A549 (cell line): Measurements from ENCODE around the gene MMP24. TPM values are rescaled to one million over a fixed set of nuclear protein-coding genes. Genes with fewer than 3 reads are reported as not detected.
A peak's percentile ranks its signal among the peaks of the same experiment; 100 is the strongest.

ENCODE experiments used
- ATAC-seq, 2 experiments: fragments of 200-7000 bp in 1 of 2; fragments of >200 bp in 1 of 2; cut with Nextera tagmentation in 1 of 2; cut with Tn5 transposase in 1 of 2; 3 replicates each; pipeline versions ENCODE4 v1.8.0 to v1.9.1; 2018 to 2020; ENCODE audit warnings: mild to moderate bottlenecking in 1 of 2, moderate library complexity in 1 of 2
- CTCF ChIA-PET: fragments of 300-600 bp; sonication (Branson Sonifier 250); formaldehyde crosslinking; extraction: SDS; loops from one replicate; lab custom pipeline; 2021; ENCODE audit warnings: antibody characterized with exemption, inconsistent platforms; lab: Yijun Ruan, JAX
- POLR2A ChIA-PET: fragments of 350-600 bp; formaldehyde crosslinking; extraction: SDS; loops from one replicate; lab custom pipeline; 2021; ENCODE audit warnings: antibody characterized with exemption, inconsistent platforms; lab: Yijun Ruan, JAX
- DNase-seq, 2 experiments: peaks; one replicate each; pipeline versions ENCODE4 v3.0.0 to v3.0.0-alpha.2; 2011 to 2016; ENCODE audit warnings: low read depth in 1 of 2, low spot score in 1 of 2
- FAIRE-seq: peaks from 2 replicates; lab custom pipeline; 2011; peaks lifted over from hg19 to GRCh38; lab: Jason Lieb, UNC
- H3K27ac ChIP-seq, 2 experiments: fragments of >200 bp; sonication (Bioruptor Twin); formaldehyde crosslinking; 3 replicates each; pipeline ENCODE4 v1.5.1; 2016 to 2017
- H3K4me1 ChIP-seq: fragments of >200 bp; sonication (Bioruptor Twin); formaldehyde crosslinking; 3 replicates; pipeline ENCODE4 v1.6.1; 2016
- H3K4me2 ChIP-seq: fragments of >200 bp; sonication (Bioruptor Twin); formaldehyde crosslinking; 3 replicates; pipeline ENCODE4 v1.6.1; 2016
- H3K4me3 ChIP-seq: fragments of >200 bp; sonication (Bioruptor Twin); formaldehyde crosslinking; 3 replicates; pipeline ENCODE4 v1.5.1; 2016
- H3K9me3 ChIP-seq: fragments of >200 bp; sonication (Bioruptor Twin); formaldehyde crosslinking; 3 replicates; pipeline ENCODE4 v1.6.1; 2016
- CBX2 ChIP-seq: fragments of 200-600 bp; sonication (generic); IDR thresholded peaks from 2 replicates; pipeline ENCODE4 v1.6.1; 2016; ENCODE audit warnings: low read depth, mild to moderate bottlenecking, borderline replicate concordance
- CBX8 ChIP-seq: fragments of 200-600 bp; sonication (generic); IDR thresholded peaks from 2 replicates; pipeline ENCODE4 v1.6.1; 2016
- CHD4 ChIP-seq: fragments of 200-600 bp; sonication (generic); IDR thresholded peaks from 2 replicates; pipeline ENCODE4 v1.6.1; 2016; ENCODE audit warnings: antibody characterized with exemption, mild to moderate bottlenecking, borderline replicate concordance
- EHF ChIP-seq: fragments of 250-450 bp; sonication (Bioruptor Pico); IDR thresholded peaks from 2 replicates; pipeline ENCODE4 v1.5.0; 2020; ENCODE audit warnings: mild to moderate bottlenecking
- ESRRA ChIP-seq: fragments of 150-350 bp; IDR thresholded peaks from 2 replicates; pipeline ENCODE4 v1.6.1; 2014; ENCODE audit warnings: mild to moderate bottlenecking, low read length, borderline replicate concordance
- JUN ChIP-seq, 2 experiments: fragments of >200 bp; sonication (Bioruptor Twin); formaldehyde crosslinking; IDR thresholded peaks; 2 replicates in 1 of 2; 3 replicates in 1 of 2; pipeline ENCODE4 v1.6.1; 2016 to 2017
- KDM1A ChIP-seq: fragments of 200-600 bp; sonication (generic); IDR thresholded peaks from 2 replicates; pipeline ENCODE4 v1.6.1; 2016; ENCODE audit warnings: low read depth, mild to moderate bottlenecking
- KDM5A ChIP-seq: fragments of 200-600 bp; sonication (generic); IDR thresholded peaks from 2 replicates; pipeline ENCODE4 v1.6.1; 2016; ENCODE audit warnings: antibody characterized with exemption, mild to moderate bottlenecking
- MYC ChIP-seq: IDR thresholded peaks from 2 replicates; pipeline ENCODE4 v1.6.1; 2012; ENCODE audit warnings: mild to moderate bottlenecking, inconsistent platforms, low read length, improper control_type of control experiment, borderline replicate concordance
- NR3C1 ChIP-seq: fragments of >200 bp; sonication (Bioruptor Twin); formaldehyde crosslinking; IDR thresholded peaks from 3 replicates; pipeline ENCODE4 v1.6.1; 2017
- POLR2AphosphoS2 ChIP-seq: conservative IDR thresholded peaks from 2 replicates; pipeline ENCODE4 v1.6.1; 2012; ENCODE audit warnings: low read length, improper control_type of control experiment, inconsistent platforms
- RARB ChIP-seq: fragments of 250-450 bp; sonication (Bioruptor Pico); IDR thresholded peaks from 2 replicates; pipeline ENCODE4 v1.8.0; 2021; ENCODE audit warnings: mild to moderate bottlenecking, moderate library complexity
- SREBF2 ChIP-seq: fragments of 450-650 bp; IDR thresholded peaks from 2 replicates; pipeline ENCODE4 v1.6.1; 2014; ENCODE audit warnings: mild to moderate bottlenecking, moderate library complexity
- ZC3H11A ChIP-seq: fragments of 450-650 bp; IDR thresholded peaks from 2 replicates; pipeline ENCODE4 v1.6.1; 2014; ENCODE audit warnings: antibody characterized with exemption, mild to moderate bottlenecking
- WGBS: methylation state at CpG from one replicate; pipeline ENCODE4 v1.1.6; 2017; ENCODE audit errors: missing lambda C conversion rate; 5-methylcytosine and 5-hydroxymethylcytosine counted together
- polyA plus RNA-seq, 4 experiments: library from polyadenylated mRNA; depleted of rRNA in 3 of 4; stranded (reverse); fragments of >200 nt; fragmentation: RNase III in 1 of 4; extraction: RNeasy Plus Mini Kit Qiagen cat#74134 plus additional on column Dnase treatment in 1 of 4; gene quantifications; 2 replicates in 3 of 4; 3 replicates in 1 of 4; pipeline ENCODE4 v1.2.3, GENCODE V29; 2011 to 2017
- TF ChIP-seq, protein P1 (sequence below): IDR thresholded peaks from 2 replicates; pipeline ENCODE4 v1.6.1; 2012; ENCODE audit warnings: low read depth, borderline replicate concordance
- TF ChIP-seq, protein P2 (sequence below): fragments of 450-650 bp; IDR thresholded peaks from 2 replicates; pipeline ENCODE4 v1.6.1; 2014; ENCODE audit warnings: antibody characterized with exemption
- TF ChIP-seq, protein P3 (sequence below): fragments of >200 bp; sonication (Bioruptor Twin); formaldehyde crosslinking; IDR thresholded peaks from 3 replicates; pipeline ENCODE4 v1.6.1; 2016
- TF ChIP-seq, protein P4 (sequence below): fragments of 250-450 bp; sonication (Bioruptor Pico); IDR thresholded peaks from 2 replicates; pipeline ENCODE4 v1.5.0; 2021; ENCODE audit warnings: mild to moderate bottlenecking, moderate library complexity, borderline replicate concordance
- TF ChIP-seq, protein P5 (sequence below): fragments of 200-600 bp; sonication (generic); IDR thresholded peaks from 2 replicates; pipeline ENCODE4 v1.6.1; 2016; ENCODE audit warnings: antibody characterized with exemption, mild to moderate bottlenecking, moderate library complexity

The MMP24 gene
- polyA plus RNA-seq, 2 of the 4 experiments (the other 2 are of a cell fraction): 21.3 to 33.3 TPM

DNA sequence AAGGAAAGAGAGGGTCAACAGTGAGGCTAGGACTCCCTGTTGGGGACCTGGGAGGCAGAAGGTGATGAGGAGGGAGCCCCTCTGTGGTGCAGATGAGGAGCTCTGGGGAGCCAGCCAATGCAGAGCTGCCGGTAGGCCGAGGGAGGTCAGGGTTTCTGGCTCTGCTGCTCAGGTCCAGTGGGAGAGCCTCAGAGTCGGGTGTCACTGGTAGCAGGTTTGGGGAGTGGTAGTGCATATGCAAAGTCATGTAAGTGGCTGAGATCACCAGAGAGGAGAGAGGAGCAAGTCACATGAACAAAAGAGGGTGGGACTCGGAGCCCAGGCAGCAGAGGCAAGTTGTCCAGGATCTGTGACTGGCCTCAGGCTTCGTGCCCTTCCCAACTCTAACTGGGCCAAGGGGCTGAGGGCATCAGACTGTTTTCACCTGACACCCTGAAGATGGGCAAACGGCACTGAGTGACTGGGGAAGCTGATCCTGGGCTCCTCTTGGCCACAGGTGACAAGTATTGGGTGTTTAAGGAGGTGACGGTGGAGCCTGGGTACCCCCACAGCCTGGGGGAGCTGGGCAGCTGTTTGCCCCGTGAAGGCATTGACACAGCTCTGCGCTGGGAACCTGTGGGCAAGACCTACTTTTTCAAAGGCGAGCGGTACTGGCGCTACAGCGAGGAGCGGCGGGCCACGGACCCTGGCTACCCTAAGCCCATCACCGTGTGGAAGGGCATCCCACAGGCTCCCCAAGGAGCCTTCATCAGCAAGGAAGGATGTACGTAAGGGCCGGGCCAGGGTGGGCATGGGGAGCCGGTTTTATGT, 44.8 kb downstream of the MMP24 start:
- ATAC-seq (no peak), FAIRE-seq (no peak), DNase-seq (no peak)
- no peak overlapping the region for H3K4me2 ChIP-seq
- peak overlapping the region; percentile 24 to 97; a peak in 3 of 6 replicates for H3K27ac ChIP-seq
- no peaks in the 10 kb centered on the region for H3K9me3 ChIP-seq
- ChIA-PET CTCF (interaction anchor here (0.6 to 15.8 kb wide), 8 partner anchors 11 to 438 kb away, joined by 3 to 333 read pairs (median 37); partner anchors contain the start of genes ACSS2, EDEM2, EIF6 and GGT7), POLR2A (no interaction called here)
- no peak overlapping the region for H3K4me3 ChIP-seq
- no peak for TF ChIP-seq POLR2AphosphoS2
- TF ChIP-seq CHD4: no peak
- no peak for TF ChIP-seq RARB (CRISPR knock-in tag)
- TF ChIP-seq, protein P1, sequence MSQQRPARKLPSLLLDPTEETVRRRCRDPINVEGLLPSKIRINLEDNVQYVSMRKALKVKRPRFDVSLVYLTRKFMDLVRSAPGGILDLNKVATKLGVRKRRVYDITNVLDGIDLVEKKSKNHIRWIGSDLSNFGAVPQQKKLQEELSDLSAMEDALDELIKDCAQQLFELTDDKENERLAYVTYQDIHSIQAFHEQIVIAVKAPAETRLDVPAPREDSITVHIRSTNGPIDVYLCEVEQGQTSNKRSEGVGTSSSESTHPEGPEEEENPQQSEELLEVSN: no peak
- no peak for TF ChIP-seq NR3C1
- TF ChIP-seq, protein P2, sequence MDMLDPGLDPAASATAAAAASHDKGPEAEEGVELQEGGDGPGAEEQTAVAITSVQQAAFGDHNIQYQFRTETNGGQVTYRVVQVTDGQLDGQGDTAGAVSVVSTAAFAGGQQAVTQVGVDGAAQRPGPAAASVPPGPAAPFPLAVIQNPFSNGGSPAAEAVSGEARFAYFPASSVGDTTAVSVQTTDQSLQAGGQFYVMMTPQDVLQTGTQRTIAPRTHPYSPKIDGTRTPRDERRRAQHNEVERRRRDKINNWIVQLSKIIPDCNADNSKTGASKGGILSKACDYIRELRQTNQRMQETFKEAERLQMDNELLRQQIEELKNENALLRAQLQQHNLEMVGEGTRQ: no peak
- TF ChIP-seq SREBF2: no peak
- TF ChIP-seq, protein P3, sequence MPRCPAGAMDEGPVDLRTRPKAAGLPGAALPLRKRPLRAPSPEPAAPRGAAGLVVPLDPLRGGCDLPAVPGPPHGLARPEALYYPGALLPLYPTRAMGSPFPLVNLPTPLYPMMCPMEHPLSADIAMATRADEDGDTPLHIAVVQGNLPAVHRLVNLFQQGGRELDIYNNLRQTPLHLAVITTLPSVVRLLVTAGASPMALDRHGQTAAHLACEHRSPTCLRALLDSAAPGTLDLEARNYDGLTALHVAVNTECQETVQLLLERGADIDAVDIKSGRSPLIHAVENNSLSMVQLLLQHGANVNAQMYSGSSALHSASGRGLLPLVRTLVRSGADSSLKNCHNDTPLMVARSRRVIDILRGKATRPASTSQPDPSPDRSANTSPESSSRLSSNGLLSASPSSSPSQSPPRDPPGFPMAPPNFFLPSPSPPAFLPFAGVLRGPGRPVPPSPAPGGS: no peak
- TF ChIP-seq, protein P4, sequence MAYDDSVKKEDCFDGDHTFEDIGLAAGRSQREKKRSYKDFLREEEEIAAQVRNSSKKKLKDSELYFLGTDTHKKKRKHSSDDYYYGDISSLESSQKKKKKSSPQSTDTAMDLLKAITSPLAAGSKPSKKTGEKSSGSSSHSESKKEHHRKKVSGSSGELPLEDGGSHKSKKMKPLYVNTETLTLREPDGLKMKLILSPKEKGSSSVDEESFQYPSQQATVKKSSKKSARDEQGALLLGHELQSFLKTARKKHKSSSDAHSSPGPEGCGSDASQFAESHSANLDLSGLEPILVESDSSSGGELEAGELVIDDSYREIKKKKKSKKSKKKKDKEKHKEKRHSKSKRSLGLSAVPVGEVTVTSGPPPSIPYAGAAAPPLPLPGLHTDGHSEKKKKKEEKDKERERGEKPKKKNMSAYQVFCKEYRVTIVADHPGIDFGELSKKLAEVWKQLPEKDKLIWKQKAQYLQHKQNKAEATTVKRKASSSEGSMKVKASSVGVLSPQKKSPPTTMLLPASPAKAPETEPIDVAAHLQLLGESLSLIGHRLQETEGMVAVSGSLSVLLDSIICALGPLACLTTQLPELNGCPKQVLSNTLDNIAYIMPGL: no peak
- TF ChIP-seq JUN (IDR thresholded peaks at IDR 0.05): no peak
- WGBS: 92% methylated on average over 20 of the region's 20 CpGs
- H3K4me1 ChIP-seq: peaks cover 64% of the 10 kb centered on the region

DNA sequence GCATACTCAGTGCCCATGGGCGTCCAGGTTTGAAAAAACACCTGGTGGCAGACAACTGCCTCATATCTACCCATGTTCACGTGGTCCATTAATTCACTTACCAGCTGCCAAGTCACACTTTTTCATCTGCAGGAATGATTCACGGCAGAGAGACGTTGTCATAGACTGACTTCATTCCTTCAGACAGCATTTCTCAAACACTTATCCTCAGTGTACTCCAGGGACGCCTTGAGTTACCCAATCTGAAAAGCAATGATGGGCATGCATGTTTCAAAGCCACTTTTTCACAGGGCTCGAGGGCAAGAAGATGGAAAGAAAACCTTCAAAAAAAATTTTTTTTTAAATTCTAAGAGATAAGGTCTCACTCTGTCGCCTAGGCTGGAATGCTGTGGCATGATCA, 45.4 kb downstream of the MMP24 start:
- no peak overlapping the region for H3K4me3 ChIP-seq
- ATAC-seq: no peak
- no peak for FAIRE-seq
- 66% methylated on average over 7 of the region's 7 CpGs for WGBS
- POLR2A ChIA-PET: no interaction called here
- H3K9me3 ChIP-seq: no peaks in the 10 kb centered on the region
- no peak for TF ChIP-seq CBX8
- TF ChIP-seq CHD4: no peak
- TF ChIP-seq MYC: no peak
- no peak for TF ChIP-seq ESRRA
- no peak for TF ChIP-seq ZC3H11A
- TF ChIP-seq, protein P4: no peak
- TF ChIP-seq EHF: no peak
- no peak for TF ChIP-seq KDM5A
- TF ChIP-seq, protein P1: no peak
- TF ChIP-seq, protein P5, sequence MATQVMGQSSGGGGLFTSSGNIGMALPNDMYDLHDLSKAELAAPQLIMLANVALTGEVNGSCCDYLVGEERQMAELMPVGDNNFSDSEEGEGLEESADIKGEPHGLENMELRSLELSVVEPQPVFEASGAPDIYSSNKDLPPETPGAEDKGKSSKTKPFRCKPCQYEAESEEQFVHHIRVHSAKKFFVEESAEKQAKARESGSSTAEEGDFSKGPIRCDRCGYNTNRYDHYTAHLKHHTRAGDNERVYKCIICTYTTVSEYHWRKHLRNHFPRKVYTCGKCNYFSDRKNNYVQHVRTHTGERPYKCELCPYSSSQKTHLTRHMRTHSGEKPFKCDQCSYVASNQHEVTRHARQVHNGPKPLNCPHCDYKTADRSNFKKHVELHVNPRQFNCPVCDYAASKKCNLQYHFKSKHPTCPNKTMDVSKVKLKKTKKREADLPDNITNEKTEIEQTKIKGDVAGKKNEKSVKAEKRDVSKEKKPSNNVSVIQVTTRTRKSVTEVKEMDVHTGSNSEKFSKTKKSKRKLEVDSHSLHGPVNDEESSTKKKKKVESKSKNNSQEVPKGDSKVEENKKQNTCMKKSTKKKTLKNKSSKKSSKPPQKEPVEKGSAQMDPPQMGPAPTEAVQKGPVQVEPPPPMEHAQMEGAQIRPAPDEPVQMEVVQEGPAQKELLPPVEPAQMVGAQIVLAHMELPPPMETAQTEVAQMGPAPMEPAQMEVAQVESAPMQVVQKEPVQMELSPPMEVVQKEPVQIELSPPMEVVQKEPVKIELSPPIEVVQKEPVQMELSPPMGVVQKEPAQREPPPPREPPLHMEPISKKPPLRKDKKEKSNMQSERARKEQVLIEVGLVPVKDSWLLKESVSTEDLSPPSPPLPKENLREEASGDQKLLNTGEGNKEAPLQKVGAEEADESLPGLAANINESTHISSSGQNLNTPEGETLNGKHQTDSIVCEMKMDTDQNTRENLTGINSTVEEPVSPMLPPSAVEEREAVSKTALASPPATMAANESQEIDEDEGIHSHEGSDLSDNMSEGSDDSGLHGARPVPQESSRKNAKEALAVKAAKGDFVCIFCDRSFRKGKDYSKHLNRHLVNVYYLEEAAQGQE: no peak
- TF ChIP-seq CBX2: no peak
- TF ChIP-seq KDM1A: no peak
- TF ChIP-seq, all 56 proteins: peak for 0
- CTCF ChIA-PET: interaction anchor here (0.6 to 15.8 kb wide), 5 partner anchors 12 to 177 kb away, joined by 3 to 333 read pairs (median 83); partner anchors contain the start of genes EDEM2, EIF6 and TRPC4AP
- H3K4me1 ChIP-seq: peaks cover 64% of the 10 kb centered on the region
- DNase-seq: no peak
- no peak overlapping the region for H3K4me2 ChIP-seq
- H3K27ac ChIP-seq: peak overlapping the region in 1 of 2 experiments; percentile 97; a peak in 3 of 6 replicates
